GM23248 (cell line): Measurements from ENCODE around the gene GPER1.

Experiments
- EZH2 ChIP-seq: fragments of 200-600 bp; sonication (generic); IDR thresholded peaks from 2 replicates; pipeline ENCODE4 v1.6.1; 2018; ENCODE audit warnings: antibody characterized with exemption, mild to moderate bottlenecking; ENCODE audit not compliant: insufficient read depth, poor library complexity, severe bottlenecking
- EZH2phosphoT487 ChIP-seq: fragments of 200-600 bp; sonication (generic); IDR thresholded peaks from 2 replicates; pipeline ENCODE4 v1.6.1; 2018; ENCODE audit warnings: antibody characterized with exemption, moderate library complexity, mild to moderate bottlenecking, low read depth; ENCODE audit not compliant: insufficient read depth

- TF ChIP-seq EZH2 (no peak), EZH2phosphoT487 (no peak)
These were observed 46.1 kb upstream of the GPER1 start for GRCh38 chr7:1041551-1042491.
